IMR-90 (cell line): Measurements from ENCODE around the gene CP. TPM values are rescaled to one million over a fixed set of nuclear protein-coding genes. Genes with fewer than 3 reads are reported as not detected.

Experiments used
- ATAC-seq: fragments of 200-7000 bp; cut with Tn5 transposase; 2 replicates; pipeline ENCODE4 v1.9.1; 2020; ENCODE audit warnings: low read depth, mild to moderate bottlenecking, moderate library complexity
- BruUV-seq: library from RNA; stranded (reverse); fragments of 400-500 nt; replicated peaks from 2 replicates; lab custom pipeline; 2021; lab: Mats Ljungman, UMichigan
- CTCF ChIA-PET: fragments of 300-600 bp; formaldehyde crosslinking; extraction: SDS; loops from one replicate; lab custom pipeline; 2021; ENCODE audit warnings: antibody characterized with exemption; lab: Yijun Ruan, JAX
- POLR2A ChIA-PET: fragments of 300-600 bp; sonication (Branson Sonifier 250); formaldehyde crosslinking; loops from one replicate; lab custom pipeline; 2022; ENCODE audit warnings: antibody characterized with exemption; ENCODE audit not compliant: unreplicated experiment; lab: Charles Lee
- DNase-seq: peaks from one replicate; pipeline ENCODE4 v3.0.0; 2013
- H2AFZ ChIP-seq: replicated peaks from 2 replicates; pipeline ENCODE3; 2013; ENCODE audit warnings: low read length, mild to moderate bottlenecking; ENCODE audit not compliant: poor library complexity
- H2AK5ac ChIP-seq: 2 replicates; pipeline ENCODE4 v1.6.1; 2013; ENCODE audit warnings: low read depth, low read length, inconsistent platforms
- H2AK9ac ChIP-seq: replicated peaks from 2 replicates; pipeline ENCODE3; 2013; ENCODE audit warnings: mild to moderate bottlenecking, low read depth, low read length, moderate library complexity; ENCODE audit not compliant: poor library complexity
- H2BK120ac ChIP-seq: 2 replicates; pipeline ENCODE4 v1.6.1; 2013; ENCODE audit warnings: low read depth, low read length, inconsistent platforms
- H2BK15ac ChIP-seq: 3 replicates; pipeline ENCODE4 v1.6.1; 2013; ENCODE audit warnings: low read depth, low read length, inconsistent platforms
- H2BK20ac ChIP-seq: 2 replicates; pipeline ENCODE4 v1.6.1; 2013; ENCODE audit warnings: low read depth, mild to moderate bottlenecking, inconsistent platforms, low read length, moderate library complexity
- H2BK5ac ChIP-seq: 2 replicates; pipeline ENCODE4 v1.6.1; 2013; ENCODE audit warnings: mild to moderate bottlenecking, low read depth, low read length, inconsistent platforms; ENCODE audit not compliant: poor library complexity, severe bottlenecking
- H3K14ac ChIP-seq: replicated peaks from 2 replicates; pipeline ENCODE4 v1.6.1; 2013; ENCODE audit warnings: low read depth, low read length, inconsistent platforms
- H3K18ac ChIP-seq: 2 replicates; pipeline ENCODE4 v1.6.1; 2013; ENCODE audit warnings: low read depth, low read length, control low read depth
- H3K23ac ChIP-seq: 2 replicates; pipeline ENCODE4 v1.6.1; 2013; ENCODE audit warnings: low read depth, low read length, inconsistent platforms
- H3K27ac ChIP-seq: 2 replicates; pipeline ENCODE4 v1.5.1; 2013; ENCODE audit warnings: mild to moderate bottlenecking, control low read depth, low read length; ENCODE audit not compliant: insufficient read depth
- H3K27me3 ChIP-seq: 2 replicates; pipeline ENCODE4 v1.6.1; 2013; ENCODE audit warnings: low read length; ENCODE audit not compliant: control insufficient read depth, insufficient read depth
- H3K36me3 ChIP-seq: 2 replicates; pipeline ENCODE4 v1.6.1; 2013; ENCODE audit warnings: low read length, mixed read lengths; ENCODE audit not compliant: control insufficient read depth, insufficient read depth
- H3K4ac ChIP-seq: 2 replicates; pipeline ENCODE4 v1.6.1; 2013; ENCODE audit warnings: low read depth, low read length, inconsistent platforms
- H3K4me1 ChIP-seq: 2 replicates; pipeline ENCODE4 v1.6.1; 2013; ENCODE audit warnings: low read length, mixed read lengths; ENCODE audit not compliant: control insufficient read depth, insufficient read depth
- H3K4me2 ChIP-seq: 2 replicates; pipeline ENCODE4 v1.6.1; 2013; ENCODE audit warnings: low read depth, mild to moderate bottlenecking, control low read depth, low read length, moderate library complexity
- H3K4me3 ChIP-seq: 2 replicates; pipeline ENCODE4 v1.5.1; 2013; ENCODE audit warnings: low read depth, mild to moderate bottlenecking, control low read depth, low read length, moderate library complexity; ENCODE audit not compliant: insufficient read depth
- H3K56ac ChIP-seq: 2 replicates; pipeline ENCODE4 v1.6.1; 2013; ENCODE audit warnings: low read length, inconsistent platforms; ENCODE audit not compliant: insufficient read depth; ENCODE audit errors: extremely low read depth
- H3K79me1 ChIP-seq, 2 experiments: 2 replicates each; pipeline ENCODE4 v1.6.1; 2013; ENCODE audit warnings: low read length in 2 of 2, inconsistent platforms in 1 of 2, low read depth in 1 of 2
- H3K9ac ChIP-seq: 2 replicates; pipeline ENCODE4 v1.6.1; 2013; ENCODE audit warnings: low read depth, low read length, control low read depth
- H3K9me1 ChIP-seq: 2 replicates; pipeline ENCODE4 v1.6.1; 2013; ENCODE audit warnings: low read length, inconsistent platforms; ENCODE audit not compliant: insufficient read depth
- H3K9me3 ChIP-seq: 2 replicates; pipeline ENCODE4 v1.6.1; 2013; ENCODE audit warnings: low read length; ENCODE audit not compliant: control insufficient read depth, insufficient read depth
- H4K20me1 ChIP-seq: 2 replicates; pipeline ENCODE4 v1.6.1; 2013; ENCODE audit warnings: low read length, inconsistent platforms; ENCODE audit not compliant: insufficient read depth
- H4K5ac ChIP-seq: 2 replicates; pipeline ENCODE4 v1.6.1; 2013; ENCODE audit warnings: mild to moderate bottlenecking, low read depth, low read length, control low read depth
- H4K8ac ChIP-seq, 2 experiments: 2 replicates each; pipeline ENCODE4 v1.6.1; 2013; ENCODE audit warnings: low read depth in 2 of 2, low read length in 2 of 2, control low read depth in 1 of 2, inconsistent platforms in 1 of 2
- H4K91ac ChIP-seq: 2 replicates; pipeline ENCODE4 v1.6.1; 2013; ENCODE audit warnings: low read depth, low read length, inconsistent platforms; ENCODE audit not compliant: insufficient read depth
- BHLHE40 ChIP-seq: fragments of 150-350 bp; IDR thresholded peaks from 2 replicates; pipeline ENCODE4 v1.6.1; 2016; ENCODE audit warnings: mild to moderate bottlenecking, low read depth, low read length
- CEBPB ChIP-seq: IDR thresholded peaks from 2 replicates; pipeline ENCODE4 v1.6.1; 2012; ENCODE audit warnings: low read depth, low read length, improper control_type of control experiment
- MAFK ChIP-seq: IDR thresholded peaks from 2 replicates; pipeline ENCODE4 v1.6.1; 2012; ENCODE audit warnings: low read depth, low read length, improper control_type of control experiment
- MAZ ChIP-seq: IDR thresholded peaks from 2 replicates; pipeline ENCODE4 v1.6.1; 2012; ENCODE audit warnings: low read depth, mild to moderate bottlenecking, low read length, improper control_type of control experiment, moderate library complexity, borderline replicate concordance
- NFE2L2 ChIP-seq: fragments of 150-350 bp; IDR thresholded peaks from 2 replicates; pipeline ENCODE4 v1.6.1; 2016; ENCODE audit warnings: low read depth, mild to moderate bottlenecking, low read length
- RFX5 ChIP-seq: IDR thresholded peaks from 2 replicates; pipeline ENCODE4 v1.8.0; 2012; ENCODE audit warnings: low read depth, mild to moderate bottlenecking, low read length, moderate library complexity
- WGBS, 2 experiments: methylation state at CpG; one replicate each; pipeline versions ENCODE4 v1.1.5 to v1.1.7; 2013; ENCODE audit warnings: missing lambda C conversion rate in 2 of 2; ENCODE audit not compliant: insufficient read length in 1 of 2; ENCODE audit errors: extremely low coverage in 2 of 2; 5-methylcytosine and 5-hydroxymethylcytosine counted together
- dilution Hi-C: fragments of 300-500 bp; cut with HindIII; formaldehyde crosslinking; loops from one replicate; pipeline ENCODE4 v1.14.3; 2018; ENCODE audit warnings: low sequenced_read_pairs; ENCODE audit not compliant: unreplicated experiment
- in situ Hi-C: fragments of 300-500 bp; cut with MboI; formaldehyde crosslinking; loops from 3 replicates; pipeline ENCODE4 v1.14.3; 2019; ENCODE audit warnings: low sequenced_read_pairs, inconsistent platforms, mixed read lengths
- intact Hi-C: fragments of 100-400 bp; cut with micrococcal nuclease; formaldehyde crosslinking; loops from 2 replicates; pipeline ENCODE4 v1.10.0; 2022
- polyA plus RNA-seq, 3 experiments: library from polyadenylated mRNA; depleted of rRNA; stranded (reverse); fragments of >200 nt; gene quantifications; 2 replicates each; pipeline ENCODE4 v1.2.3, GENCODE V29; 2012; ENCODE audit warnings: low replicate concordance in 1 of 3
- total RNA-seq: library from RNA; depleted of rRNA; stranded (reverse); fragments of >200 nt; gene quantifications from 2 replicates; pipeline ENCODE4 v1.2.3, GENCODE V29; 2012

The CP gene
- total and polyA plus RNA-seq, 2 of the 4 experiments (the other 2 are of a cell fraction) = not detected

- H2AK9ac ChIP-seq = no peak overlapping the region
- ChIA-PET CTCF (interaction anchor here (1.3 kb wide), 1 partner anchor 206 kb away, joined by 3 read pairs; no protein-coding TSS in a partner anchor), POLR2A (interaction anchor here (0.6 kb wide), 1 partner anchor 631 kb away, joined by 3 read pairs; no protein-coding TSS in a partner anchor)
- H2BK15ac ChIP-seq = no peak overlapping the region
- ATAC-seq = no peak
- H3K18ac ChIP-seq = no peak overlapping the region
- no peak overlapping the region for H4K91ac ChIP-seq
- TF ChIP-seq NFE2L2 (no peak), RFX5 (no peak), MAZ (no peak), MAFK (no peak), CEBPB (no peak), BHLHE40 (no peak)
- H4K8ac ChIP-seq = no peak overlapping the region
- BruUV-seq = no TSS peak
- no peak for DNase-seq
- H4K5ac ChIP-seq = no peak overlapping the region
- no peak overlapping the region for H3K56ac ChIP-seq
- H3K27ac ChIP-seq = no peak overlapping the region
- no peak overlapping the region for H3K14ac ChIP-seq
- no peaks in the 10 kb centered on the region for H3K27me3 ChIP-seq
- no peak overlapping the region for H2BK120ac ChIP-seq
- peaks cover 11% of the 10 kb centered on the region for H3K9me1 ChIP-seq
- H2BK20ac ChIP-seq = no peak overlapping the region
- no peak overlapping the region for H2AFZ ChIP-seq
- no peak overlapping the region for H3K9ac ChIP-seq
- no peak overlapping the region for H3K4me3 ChIP-seq
- H3K4ac ChIP-seq = no peak overlapping the region
- H3K36me3 ChIP-seq = peaks cover 34% of the 10 kb centered on the region
- no peak overlapping the region for H2AK5ac ChIP-seq
- WGBS, 2 experiments = 83% methylated on average over 1 of the region's 2 CpGs; no CpG with 5 or more reads in 1 of the 2 experiments
- no peak overlapping the region for H3K23ac ChIP-seq
- in situ Hi-C loops (no loop called here), dilution Hi-C loops (no loop called here), intact Hi-C loops (no loop called here)
- no peaks in the 10 kb centered on the region for H3K9me3 ChIP-seq
- peaks cover 2% of the 10 kb centered on the region; the same call in 1 of the 2 replicates for H3K4me1 ChIP-seq
- H3K4me2 ChIP-seq = no peak overlapping the region
- no peak overlapping the region for H2BK5ac ChIP-seq
- no peaks in the 10 kb centered on the region; the same call in 1 of the 2 replicates for H4K20me1 ChIP-seq
- H3K79me1 ChIP-seq = peaks cover 0 to 4% of the 10 kb centered on the region in 2 experiments; a peak in 2 of 4 replicates
These were observed 59.6 kb downstream of the CP start for GRCh38 chr3:149162007-149162406.
